NT2/D1 (cell line): ENCODE results near the gene LHFPL3.

ENCODE experiments used
- SUZ12 ChIP-seq: IDR thresholded peaks from 2 replicates; pipeline ENCODE4 v1.6.1; 2011; ENCODE audit not compliant: insufficient read length, insufficient read depth; ENCODE audit errors: extremely low read depth
- YY1 ChIP-seq: IDR thresholded peaks from 2 replicates; pipeline ENCODE4 v1.6.1; 2011; ENCODE audit not compliant: insufficient read length, insufficient read depth
- ZNF274 ChIP-seq: IDR thresholded peaks from 2 replicates; pipeline ENCODE4 v1.6.1; 2011; ENCODE audit warnings: mild to moderate bottlenecking, low read depth, low read length

GRCh38 chr7:104894314-104894713 lies 565.9 kb downstream of the LHFPL3 start:
- no peak for TF ChIP-seq ZNF274
- no peak for TF ChIP-seq SUZ12
- no peak for TF ChIP-seq YY1
